ENCODE measurements around the gene NBPF4.

GRCh38 chr1:108190686-108191416 lies 53.0 kb downstream of the NBPF4 start:
- no peak for TF ChIP-seq CTCF (IDR thresholded peaks at IDR 0.05)
- no peak for TF ChIP-seq POLR2A (IDR thresholded peaks at IDR 0.05)

All from uterus (tissue), 2 donors.